Activated CD4-positive, alpha-beta T cell treated with anti-CD3 and anti-CD28 coated beads, Interleukin-2, amount 10 ng/mL, durations not matched to agents 7 days and 5 days (primary cell): ENCODE measurements around the gene LLCFC1. TPM values are rescaled to one million over a fixed set of nuclear protein-coding genes. Genes with fewer than 3 reads are reported as not detected.

ENCODE experiments used
- CTCF ChIA-PET: fragments of 350-600 bp; sonication (Branson Sonifier 250); formaldehyde crosslinking; loops from one replicate; lab custom pipeline; 2021; ENCODE audit warnings: antibody characterized with exemption; lab: Charles Lee
- POLR2A ChIA-PET: fragments of 350-600 bp; sonication (Branson Sonifier 250); formaldehyde crosslinking; loops from one replicate; lab custom pipeline; 2021; ENCODE audit warnings: antibody characterized with exemption; lab: Charles Lee
- DNase-seq: peaks from one replicate; pipeline ENCODE4 v3.0.0-alpha.2; 2020
- H3K27ac Mint-ChIP-seq: one replicate; pipeline ENCODE4 v1.8.0; 2021; ENCODE audit warnings: mild to moderate bottlenecking, moderate library complexity, mixed read lengths
- H3K27me3 Mint-ChIP-seq: one replicate; pipeline ENCODE4 v1.8.0; 2021; ENCODE audit warnings: mixed read lengths
- H3K36me3 Mint-ChIP-seq: one replicate; pipeline ENCODE4 v1.8.0; 2021; ENCODE audit warnings: low read depth, mixed read lengths
- H3K4me1 Mint-ChIP-seq: one replicate; pipeline ENCODE4 v1.8.0; 2021; ENCODE audit warnings: mixed read lengths
- H3K4me3 Mint-ChIP-seq: one replicate; pipeline ENCODE4 v1.8.0; 2021; ENCODE audit warnings: mild to moderate bottlenecking, moderate library complexity, mixed read lengths
- H3K9me3 Mint-ChIP-seq: one replicate; pipeline ENCODE4 v1.8.0; 2021; ENCODE audit warnings: mixed read lengths
- total RNA-seq, 2 experiments: library from RNA; stranded (reverse); gene quantifications; one replicate each; pipeline ENCODE4 v1.2.3, GENCODE V29; 2021

LLCFC1 gene
- total RNA-seq, 2 experiments from 2014 or later = not detected

- no peaks in the 10 kb centered on the region for H3K9me3 Mint-ChIP-seq
- no peak overlapping the region for H3K4me3 Mint-ChIP-seq
- no peaks in the 10 kb centered on the region for H3K36me3 Mint-ChIP-seq
- ChIA-PET CTCF (interaction anchor here (0.7 to 0.8 kb wide), 2 partner anchors 26 to 503 kb away, joined by 3 read pairs; no protein-coding TSS in a partner anchor), POLR2A (no interaction called here)
- DNase-seq = no peak
- H3K27me3 Mint-ChIP-seq = peaks cover 7% of the 10 kb centered on the region
- H3K4me1 Mint-ChIP-seq = no peaks in the 10 kb centered on the region
- no peak overlapping the region for H3K27ac Mint-ChIP-seq
Measured at GRCh38 chr7:142899661-142900060, 39.6 kb upstream of the LLCFC1 start.

GRCh38 chr7:142901426-142902259 is 37.6 kb upstream of the LLCFC1 start:
- no peaks in the 10 kb centered on the region for H3K4me1 Mint-ChIP-seq
- H3K36me3 Mint-ChIP-seq = no peaks in the 10 kb centered on the region
- H3K27ac Mint-ChIP-seq = no peak overlapping the region
- H3K27me3 Mint-ChIP-seq = peaks cover 7% of the 10 kb centered on the region
- H3K9me3 Mint-ChIP-seq = no peaks in the 10 kb centered on the region
- no peak overlapping the region for H3K4me3 Mint-ChIP-seq
- DNase-seq = no peak
- CTCF ChIA-PET = interaction anchor here (2.0 kb wide), 1 partner anchor 21 kb away, joined by 5 read pairs; no protein-coding TSS in a partner anchor
- POLR2A ChIA-PET = no interaction called here

GRCh38 chr7:142904128-142904527 is 35.2 kb upstream of the LLCFC1 start:
- ChIA-PET CTCF (no interaction called here), POLR2A (no interaction called here)
- H3K27me3 Mint-ChIP-seq = peaks cover 7% of the 10 kb centered on the region
- no peaks in the 10 kb centered on the region for H3K36me3 Mint-ChIP-seq
- no peak overlapping the region for H3K4me3 Mint-ChIP-seq
- no peaks in the 10 kb centered on the region for H3K9me3 Mint-ChIP-seq
- no peak overlapping the region for H3K27ac Mint-ChIP-seq
- DNase-seq = no peak
- H3K4me1 Mint-ChIP-seq = no peaks in the 10 kb centered on the region

GRCh38 chr7:142905759-142906158 is 33.5 kb upstream of the LLCFC1 start:
- Mint-ChIP-seq H3K4me3 (no peak overlapping the region), H3K27ac (no peak overlapping the region), H3K27me3 (peaks cover 11% of the 10 kb centered on the region), H3K36me3 (no peaks in the 10 kb centered on the region), H3K4me1 (no peaks in the 10 kb centered on the region), H3K9me3 (no peaks in the 10 kb centered on the region)
- ChIA-PET POLR2A (no interaction called here), CTCF (no interaction called here)
- no peak for DNase-seq

- Mint-ChIP-seq H3K36me3 (no peaks in the 10 kb centered on the region), H3K4me3 (no peak overlapping the region), H3K4me1 (no peaks in the 10 kb centered on the region), H3K27ac (no peak overlapping the region), H3K27me3 (peaks cover 16% of the 10 kb centered on the region), H3K9me3 (no peaks in the 10 kb centered on the region)
- CTCF ChIA-PET = no interaction called here
- DNase-seq = no peak
- POLR2A ChIA-PET = no interaction called here
Measured at GRCh38 chr7:142906643-142907042, 32.6 kb upstream of the LLCFC1 start.

- Mint-ChIP-seq H3K4me1 (no peaks in the 10 kb centered on the region), H3K27ac (no peak overlapping the region), H3K36me3 (no peaks in the 10 kb centered on the region), H3K4me3 (no peak overlapping the region), H3K27me3 (peaks cover 10% of the 10 kb centered on the region), H3K9me3 (no peaks in the 10 kb centered on the region)
- no peak for DNase-seq
- POLR2A ChIA-PET = no interaction called here
- CTCF ChIA-PET = no interaction called here
Measured at GRCh38 chr7:142908290-142908689, 31.0 kb upstream of the LLCFC1 start.

- DNase-seq = no peak
- no peaks in the 10 kb centered on the region for H3K9me3 Mint-ChIP-seq
- CTCF ChIA-PET = no interaction called here
- H3K4me3 Mint-ChIP-seq = no peak overlapping the region
- POLR2A ChIA-PET = no interaction called here
- no peak overlapping the region for H3K27ac Mint-ChIP-seq
- no peaks in the 10 kb centered on the region for H3K36me3 Mint-ChIP-seq
- peaks cover 12% of the 10 kb centered on the region for H3K27me3 Mint-ChIP-seq
- no peaks in the 10 kb centered on the region for H3K4me1 Mint-ChIP-seq
Measured at GRCh38 chr7:142908921-142909890, 30.1 kb upstream of the LLCFC1 start.

- POLR2A ChIA-PET = no interaction called here
- Mint-ChIP-seq H3K9me3 (no peaks in the 10 kb centered on the region), H3K27ac (no peak overlapping the region), H3K36me3 (no peaks in the 10 kb centered on the region), H3K4me3 (no peak overlapping the region), H3K27me3 (peaks cover 12% of the 10 kb centered on the region), H3K4me1 (no peaks in the 10 kb centered on the region)
- CTCF ChIA-PET = no interaction called here
- no peak for DNase-seq
Measured at GRCh38 chr7:142910031-142910433, 29.3 kb upstream of the LLCFC1 start.

- POLR2A ChIA-PET = no interaction called here
- CTCF ChIA-PET = no interaction called here
- no peak overlapping the region for H3K27ac Mint-ChIP-seq
- no peaks in the 10 kb centered on the region for H3K9me3 Mint-ChIP-seq
- H3K4me1 Mint-ChIP-seq = no peaks in the 10 kb centered on the region
- peaks cover 12% of the 10 kb centered on the region for H3K27me3 Mint-ChIP-seq
- H3K36me3 Mint-ChIP-seq = no peaks in the 10 kb centered on the region
- H3K4me3 Mint-ChIP-seq = no peak overlapping the region
- no peak for DNase-seq
Measured at GRCh38 chr7:142910481-142910880, 28.8 kb upstream of the LLCFC1 start.

GRCh38 chr7:142913051-142913450 is 26.2 kb upstream of the LLCFC1 start:
- no peaks in the 10 kb centered on the region for H3K4me1 Mint-ChIP-seq
- no peaks in the 10 kb centered on the region for H3K36me3 Mint-ChIP-seq
- H3K4me3 Mint-ChIP-seq = no peak overlapping the region
- POLR2A ChIA-PET = no interaction called here
- H3K27ac Mint-ChIP-seq = no peak overlapping the region
- H3K9me3 Mint-ChIP-seq = no peaks in the 10 kb centered on the region
- peaks cover 16% of the 10 kb centered on the region for H3K27me3 Mint-ChIP-seq
- no peak for DNase-seq
- CTCF ChIA-PET = no interaction called here

GRCh38 chr7:142913566-142913965 is 25.7 kb upstream of the LLCFC1 start:
- no peaks in the 10 kb centered on the region for H3K9me3 Mint-ChIP-seq
- no peaks in the 10 kb centered on the region for H3K4me1 Mint-ChIP-seq
- H3K36me3 Mint-ChIP-seq = no peaks in the 10 kb centered on the region
- H3K27ac Mint-ChIP-seq = no peak overlapping the region
- no peak overlapping the region for H3K4me3 Mint-ChIP-seq
- ChIA-PET POLR2A (no interaction called here), CTCF (no interaction called here)
- peaks cover 20% of the 10 kb centered on the region for H3K27me3 Mint-ChIP-seq
- no peak for DNase-seq

GRCh38 chr7:142914121-142914520 is 25.2 kb upstream of the LLCFC1 start:
- Mint-ChIP-seq H3K36me3 (no peaks in the 10 kb centered on the region), H3K9me3 (no peaks in the 10 kb centered on the region), H3K4me1 (no peaks in the 10 kb centered on the region), H3K27ac (no peak overlapping the region), H3K27me3 (peaks cover 20% of the 10 kb centered on the region), H3K4me3 (no peak overlapping the region)
- ChIA-PET CTCF (interaction anchor here (0.7 kb wide), 1 partner anchor 1925 kb away, joined by 3 read pairs; no protein-coding TSS in a partner anchor), POLR2A (no interaction called here)
- DNase-seq = no peak

- no peaks in the 10 kb centered on the region for H3K9me3 Mint-ChIP-seq
- H3K36me3 Mint-ChIP-seq = no peaks in the 10 kb centered on the region
- H3K27me3 Mint-ChIP-seq = peaks cover 19% of the 10 kb centered on the region
- POLR2A ChIA-PET = no interaction called here
- CTCF ChIA-PET = no interaction called here
- no peak overlapping the region for H3K27ac Mint-ChIP-seq
- no peak for DNase-seq
- no peaks in the 10 kb centered on the region for H3K4me1 Mint-ChIP-seq
- no peak overlapping the region for H3K4me3 Mint-ChIP-seq
Measured at GRCh38 chr7:142915315-142915714, 24.0 kb upstream of the LLCFC1 start.
